ENCODE measurements around the gene VSIR.

The VSIR gene

DNA sequence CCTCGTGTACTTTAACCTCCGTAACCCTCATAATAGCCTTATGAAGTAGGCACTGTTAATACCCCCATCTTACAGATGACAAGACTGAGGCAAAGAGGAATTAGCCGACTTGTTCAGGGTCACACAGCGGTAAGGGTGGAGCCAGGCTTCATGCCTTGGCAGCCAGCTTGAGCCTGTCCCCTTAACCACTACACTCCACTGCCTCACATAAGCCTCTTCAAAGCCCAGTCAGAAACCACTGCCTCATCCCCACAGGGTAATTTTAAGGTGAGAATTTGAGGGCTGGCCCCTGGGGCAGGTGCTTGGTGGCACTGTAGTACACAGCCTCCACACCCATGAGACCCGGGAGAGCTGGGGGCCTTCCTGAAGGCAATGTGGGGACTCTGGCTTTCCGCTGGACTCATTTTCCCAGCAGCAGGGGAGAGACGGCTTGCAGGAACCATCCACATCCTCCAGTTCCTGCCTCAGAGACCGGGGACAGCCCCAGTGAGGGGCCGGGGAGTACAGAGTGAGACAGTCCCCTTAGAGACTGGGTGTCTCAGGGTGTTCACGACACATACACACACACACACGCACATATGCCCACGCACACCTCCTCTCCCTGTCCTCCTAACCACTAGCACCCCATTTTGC, 46.1 kb downstream of the VSIR start:
- DNase-seq: no peak

DNA sequence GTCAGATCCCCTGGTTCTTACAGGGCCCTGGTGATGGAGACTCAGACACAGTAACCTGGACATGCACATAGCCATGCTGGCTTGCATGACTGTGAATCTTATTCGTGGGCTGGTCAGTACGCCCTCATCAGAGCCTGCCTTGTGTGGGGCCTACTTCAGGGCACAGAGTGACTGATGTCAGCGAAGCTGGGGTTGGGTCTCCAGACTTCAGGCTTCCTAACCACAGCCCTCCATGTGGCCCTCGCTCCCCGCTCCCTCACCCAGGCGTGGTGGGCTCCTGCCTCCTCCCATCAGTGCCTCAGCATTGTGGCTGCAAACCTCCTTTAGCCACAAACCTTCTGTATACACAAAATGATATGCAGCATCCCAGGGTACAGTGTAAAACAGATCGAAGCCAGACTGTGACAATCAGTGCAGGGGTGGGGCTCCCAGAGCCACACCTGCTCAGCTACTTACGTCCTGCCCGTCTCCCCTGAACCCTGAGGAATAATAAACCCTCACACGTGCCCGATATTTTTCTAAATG, 46.7 kb downstream of the VSIR start:
- DNase-seq: no peak

DNA sequence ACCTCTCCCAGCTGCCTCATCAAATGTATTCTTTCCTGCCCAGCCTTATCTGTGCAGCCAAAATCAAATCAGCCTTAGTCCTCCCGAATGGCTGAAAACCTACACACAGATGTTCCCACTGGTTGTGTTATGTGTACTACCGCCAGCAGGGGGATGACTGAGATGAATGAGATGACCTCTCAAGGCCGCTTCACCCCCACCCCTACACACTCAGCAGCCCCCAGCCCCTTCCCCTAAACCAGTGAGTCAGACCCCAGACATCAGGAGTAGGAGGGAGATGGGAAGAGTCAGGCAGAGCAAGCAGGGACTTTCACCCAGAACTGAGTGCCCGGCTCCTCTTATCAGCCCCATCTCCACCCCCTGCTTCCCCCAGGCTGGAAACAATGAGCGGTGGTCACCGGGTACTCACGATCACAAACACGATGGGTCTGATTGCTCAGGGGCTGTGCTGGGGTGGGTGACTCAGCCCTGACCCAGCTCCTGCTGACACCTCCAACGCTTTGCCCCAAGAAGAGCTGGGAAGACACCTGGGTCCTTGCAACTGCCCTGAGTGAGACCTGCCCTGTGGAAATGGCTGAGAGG, 47.2 kb downstream of the VSIR start:
- DNase-seq: peak; percentile 19

DNA sequence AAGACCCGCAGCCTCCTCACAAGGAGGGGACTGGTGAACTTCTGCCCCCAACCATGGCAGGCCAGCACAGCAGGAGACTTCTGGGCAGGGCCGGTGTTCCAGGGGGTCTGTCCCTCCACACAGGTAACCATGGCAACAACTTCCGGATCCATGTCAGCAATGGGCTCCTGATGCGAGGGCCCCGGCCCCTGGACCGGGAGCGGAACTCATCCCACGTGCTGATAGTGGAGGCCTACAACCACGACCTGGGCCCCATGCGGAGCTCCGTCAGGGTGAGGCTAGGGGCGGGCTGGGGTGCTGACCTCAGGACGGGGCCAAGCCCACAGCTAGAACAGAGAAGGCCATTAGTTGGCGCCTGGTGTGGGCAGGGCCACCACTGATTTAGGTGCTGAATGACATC, 48.1 kb downstream of the VSIR start:
- no peak for DNase-seq

DNA sequence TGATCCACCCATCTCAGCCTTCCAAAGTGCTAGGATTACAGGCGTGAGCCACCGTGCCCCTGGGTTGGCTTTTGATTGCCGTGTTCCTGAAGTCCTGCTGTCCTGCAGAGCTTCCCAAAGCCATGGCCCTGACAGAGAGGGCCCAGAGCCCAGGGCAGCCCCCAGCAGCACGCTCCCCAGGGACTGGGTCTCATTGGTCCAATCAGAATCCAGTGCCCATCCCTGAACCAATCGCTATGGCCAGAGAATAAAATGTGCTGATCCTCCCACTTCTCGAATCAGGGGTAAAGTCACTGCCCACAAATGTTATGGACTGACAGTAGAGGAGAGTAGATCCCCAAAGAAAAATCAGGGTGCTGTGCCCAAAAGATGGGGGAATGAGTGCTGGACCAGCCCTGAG, 48.8 kb downstream of the VSIR start:
- DNase-seq: no peak

DNA sequence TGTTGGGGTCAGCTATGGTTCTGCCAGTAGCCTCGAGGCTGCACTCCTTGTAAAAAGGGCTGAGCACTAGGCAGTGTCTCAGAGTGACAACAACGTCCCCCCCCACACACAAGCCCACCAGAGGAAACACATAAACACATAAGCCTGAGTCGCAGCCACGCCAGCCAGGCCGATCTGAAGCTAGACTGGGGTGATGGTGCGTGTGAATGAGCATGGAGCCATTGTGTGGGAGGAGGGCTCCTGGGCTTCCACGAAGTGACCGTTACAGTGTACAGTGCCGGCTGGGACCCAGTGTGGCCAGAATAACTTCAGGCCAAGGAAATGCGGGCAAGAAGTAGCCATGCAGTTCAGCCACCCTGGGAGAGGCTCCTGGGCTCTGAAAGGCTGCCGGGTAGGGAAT, 50.0 kb downstream of the VSIR start:
- DNase-seq: no peak

DNA sequence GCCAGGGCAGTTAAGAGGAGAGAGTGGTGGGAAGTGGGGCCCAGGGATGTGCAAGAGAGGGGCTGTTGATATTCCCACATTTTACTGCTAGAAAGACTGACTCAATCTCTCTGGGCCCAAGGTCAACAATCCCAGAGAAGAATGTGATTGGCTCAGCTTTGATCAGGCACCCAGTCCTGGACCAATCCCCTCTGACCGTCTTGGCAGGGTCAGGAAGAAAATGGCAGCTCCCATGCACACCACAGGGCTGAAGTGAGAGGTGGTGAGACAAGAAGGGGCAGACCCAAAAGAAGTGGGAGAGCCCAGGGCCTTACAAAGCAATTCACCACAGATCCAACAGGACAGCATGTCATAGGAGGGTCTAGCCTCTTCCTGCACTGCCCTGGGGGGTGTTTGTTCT, 50.5 kb downstream of the VSIR start:
- no peak for DNase-seq

DNA sequence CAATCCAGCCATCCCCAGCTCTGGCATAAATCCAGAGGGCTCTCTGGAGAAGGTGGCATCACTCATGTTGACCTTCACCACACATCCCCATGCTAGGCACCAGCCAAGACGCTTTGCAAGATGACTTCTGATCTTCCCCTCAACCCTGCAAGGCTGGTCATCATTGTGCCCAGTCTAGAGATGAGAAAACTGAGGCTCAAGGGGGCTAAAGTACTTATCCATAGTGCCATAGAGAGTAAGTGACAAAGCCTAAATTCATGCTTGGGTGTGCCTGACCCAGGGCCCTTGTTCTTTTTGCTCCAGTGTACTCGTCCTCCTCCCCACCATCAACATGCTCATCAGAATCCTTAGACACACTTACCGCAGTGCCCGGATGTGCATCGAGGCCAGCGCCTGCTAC, 52.0 kb downstream of the VSIR start:
- DNase-seq: no peak

DNA sequence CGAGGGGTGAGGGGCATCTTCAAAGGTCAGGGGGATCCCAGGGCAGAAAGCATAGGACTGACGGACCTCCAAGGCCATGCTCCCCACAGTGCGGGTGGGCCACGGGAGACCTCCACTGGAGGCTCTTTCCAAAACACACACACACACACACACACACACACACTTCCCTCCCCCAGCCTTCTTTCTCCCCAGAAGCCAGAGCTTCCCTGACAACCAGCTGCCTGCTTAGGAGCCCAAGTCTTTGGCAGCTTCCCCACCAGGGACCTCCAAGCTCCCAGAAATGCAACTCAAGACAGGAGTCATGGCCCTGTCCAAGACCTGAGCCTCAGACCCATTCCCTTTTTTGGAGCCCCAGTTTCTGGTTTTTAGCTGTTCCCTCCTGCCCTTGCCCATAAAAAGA, 53.0 kb downstream of the VSIR start:
- DNase-seq: no peak

DNA sequence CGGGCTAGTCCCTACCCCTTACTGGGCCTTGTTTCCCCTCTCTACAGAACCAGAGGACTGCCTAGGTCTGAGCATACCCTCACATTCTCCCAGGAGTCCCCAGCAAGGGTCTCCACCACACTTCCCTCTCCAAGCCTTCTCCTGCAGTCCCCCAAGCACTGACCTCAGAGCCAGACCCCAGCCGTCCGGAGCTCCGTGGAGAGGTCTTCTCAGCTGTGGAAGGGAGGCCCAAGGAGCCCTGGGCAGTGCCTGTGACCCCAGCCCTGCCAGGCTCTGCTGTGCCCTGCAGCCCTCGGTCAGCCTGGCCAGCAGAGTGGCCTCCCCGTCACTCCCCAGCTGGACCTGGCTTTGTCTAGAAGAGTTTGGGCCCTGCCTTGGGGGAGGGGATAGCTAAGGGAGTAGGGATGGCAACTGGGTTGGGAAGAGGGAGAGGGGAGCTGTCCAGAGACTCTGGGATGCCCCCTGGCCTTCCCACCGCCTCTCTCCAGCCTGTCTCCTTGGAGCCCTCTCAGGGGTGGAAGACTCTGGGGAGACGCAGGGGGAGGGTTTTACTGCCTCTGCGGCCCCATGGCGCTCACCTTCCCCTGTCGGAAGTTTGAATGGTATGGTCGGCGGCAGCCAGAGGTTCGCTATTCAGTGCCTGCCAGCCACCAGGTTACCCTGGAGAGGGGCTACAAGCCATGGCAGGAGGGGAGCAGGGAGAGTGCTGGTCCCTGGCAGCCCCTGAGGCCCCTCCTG, 53.7 kb downstream of the VSIR start, which contains the start of gene C10orf105:
Gene C10orf105, minus strand, starts transcription at position 315 of the 738 bp plus-strand sequence. CDS start 3,441 bp downstream, outside the sequence.
- DNase-seq: no peak

DNA sequence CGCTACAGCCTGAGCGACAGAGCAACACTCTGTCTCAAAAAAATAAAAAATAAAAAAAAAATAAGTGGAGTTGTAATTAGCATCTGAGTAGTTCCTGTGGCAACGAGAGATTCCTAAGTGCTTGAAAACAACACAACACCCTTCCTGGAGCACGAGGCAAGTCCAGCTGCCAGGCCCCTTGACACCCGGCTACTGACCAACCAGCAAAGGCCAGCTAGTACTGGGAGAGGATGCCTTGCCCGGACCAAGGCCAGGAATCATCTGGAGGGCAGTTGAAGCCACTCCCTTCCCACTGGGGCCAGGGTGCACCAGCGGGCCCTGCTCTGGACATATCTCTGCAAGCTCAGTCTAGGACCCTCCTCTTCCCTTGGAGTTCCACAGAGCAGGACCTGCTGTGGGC, 54.3 kb downstream of the VSIR start:
- no peak for DNase-seq

DNA sequence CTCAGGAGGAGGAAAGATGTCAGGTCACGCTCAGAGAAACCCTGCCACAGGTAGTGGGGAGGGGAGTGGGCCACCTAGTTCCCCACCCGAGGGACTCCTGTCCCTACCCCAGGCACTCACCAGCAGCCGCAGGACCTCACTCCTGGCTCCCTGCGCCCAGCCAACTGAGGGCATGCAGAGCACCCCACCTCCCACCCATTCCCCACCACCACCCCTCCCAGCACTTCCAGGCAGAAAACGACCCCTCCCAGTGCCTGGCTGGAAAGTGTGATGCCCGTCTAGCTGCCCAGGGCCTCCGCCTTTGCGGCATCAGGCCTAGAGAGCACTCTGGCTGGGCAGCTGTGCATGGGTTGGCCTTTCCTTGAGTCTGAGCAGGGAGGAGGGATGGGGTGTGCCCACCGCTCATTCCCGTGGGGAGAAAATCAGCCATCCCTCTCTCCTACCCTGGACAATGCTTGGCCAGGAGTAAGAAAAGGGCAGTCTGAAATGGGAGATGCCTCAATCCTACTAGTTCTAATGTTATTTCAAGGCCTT, 55.1 kb downstream of the VSIR start:
- no peak for DNase-seq

DNA sequence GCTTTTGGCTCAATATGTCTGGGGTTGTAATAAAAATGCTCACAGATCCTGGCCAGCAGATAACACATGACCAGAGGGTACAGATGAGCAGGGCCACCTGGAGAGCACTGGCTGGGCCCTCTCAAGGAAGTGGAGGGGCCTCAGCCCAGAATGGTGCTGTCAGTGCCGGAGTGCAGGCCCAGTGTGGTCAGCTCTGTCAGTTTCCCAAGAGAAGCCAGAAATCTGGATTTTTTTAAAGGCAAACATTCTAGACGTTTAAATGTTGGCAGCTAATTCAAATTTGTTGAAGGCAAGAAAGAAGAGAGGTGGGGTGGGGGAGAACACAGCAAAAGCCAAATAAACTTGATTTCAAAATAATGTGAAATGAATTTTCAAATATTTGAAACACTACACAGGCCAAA, 55.8 kb downstream of the VSIR start:
- DNase-seq: no peak

DNA sequence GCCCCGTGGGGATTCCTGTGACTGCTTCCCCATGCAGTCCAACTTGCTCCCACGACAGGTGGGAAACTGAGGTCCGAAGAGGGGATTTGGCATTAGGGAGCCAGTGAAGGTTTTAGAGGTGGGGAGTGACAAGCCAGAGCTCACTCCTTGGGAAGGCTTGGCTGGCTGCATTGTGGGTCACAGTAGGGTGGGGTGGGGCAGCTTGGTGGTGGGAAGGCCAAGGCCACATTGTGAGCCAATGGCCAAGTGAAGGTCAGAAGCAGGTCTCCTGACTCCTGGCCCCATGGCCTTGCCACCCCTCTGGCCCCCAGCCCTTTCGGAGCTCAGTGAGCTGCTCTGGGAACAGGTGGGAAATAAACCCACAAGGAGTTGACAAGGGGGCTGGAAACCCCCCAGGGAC, 56.3 kb downstream of the VSIR start:
- DNase-seq: no peak

DNA sequence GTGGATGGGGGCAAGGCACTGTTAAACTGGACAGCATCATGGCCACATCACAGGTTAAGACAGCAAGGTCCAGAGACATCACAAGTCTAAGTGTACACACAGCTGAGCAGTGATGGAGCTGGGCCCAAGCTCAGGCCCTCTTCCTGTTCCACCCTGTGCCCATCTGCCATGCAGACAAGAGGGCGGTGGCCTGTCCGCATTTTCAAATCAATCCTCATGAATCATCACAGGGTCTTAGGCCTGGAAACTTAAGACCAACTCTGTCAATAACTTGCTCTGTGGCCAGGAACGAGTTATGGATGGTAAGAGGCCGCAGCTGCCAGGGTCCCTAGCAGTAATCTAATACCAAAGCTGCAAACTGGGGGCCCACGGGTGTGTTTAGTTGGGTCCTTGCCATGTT, 56.9 kb downstream of the VSIR start:
- no peak for DNase-seq

DNA sequence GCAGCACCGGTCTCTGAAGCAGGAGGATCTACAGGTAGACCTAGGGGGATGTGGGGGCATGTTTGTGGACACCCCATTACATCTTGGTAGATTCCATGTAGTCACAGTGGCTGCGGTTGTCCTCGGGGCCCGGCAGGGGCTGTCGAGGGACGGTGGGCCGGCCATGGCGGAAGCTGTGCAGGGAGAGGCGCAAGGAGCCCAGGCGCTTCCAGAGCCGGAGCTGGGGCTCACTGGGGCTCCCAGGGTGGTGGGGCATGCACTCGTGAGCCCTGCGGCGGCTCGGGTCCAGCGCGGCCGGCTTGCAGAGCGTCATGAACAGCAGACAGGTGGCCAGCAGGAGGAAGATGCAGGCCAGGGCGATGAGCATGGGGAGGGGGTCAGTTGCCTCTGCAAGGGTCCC, 57.5 kb downstream of the VSIR start:
- DNase-seq: no peak

DNA sequence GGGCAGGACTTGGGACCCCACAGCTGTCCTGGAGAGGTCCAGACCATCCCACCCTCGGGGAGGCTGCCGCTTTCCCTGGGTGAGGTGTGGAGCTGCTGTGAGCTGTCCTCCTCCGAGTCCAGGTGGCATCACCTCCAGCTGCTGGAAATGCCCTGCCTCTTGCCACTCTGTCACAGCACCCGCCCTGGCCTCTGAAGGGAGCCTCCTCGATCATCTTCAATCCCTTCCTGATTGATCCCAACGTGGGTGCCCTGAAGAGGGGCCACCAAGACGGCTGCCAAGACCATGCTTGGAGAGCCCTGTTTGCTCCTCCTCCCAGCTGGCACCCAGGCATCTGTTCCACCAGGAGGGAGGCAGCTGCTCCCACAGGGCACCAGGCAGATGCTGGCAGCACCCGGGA, 58.3 kb downstream of the VSIR start:
- no peak for DNase-seq

DNA sequence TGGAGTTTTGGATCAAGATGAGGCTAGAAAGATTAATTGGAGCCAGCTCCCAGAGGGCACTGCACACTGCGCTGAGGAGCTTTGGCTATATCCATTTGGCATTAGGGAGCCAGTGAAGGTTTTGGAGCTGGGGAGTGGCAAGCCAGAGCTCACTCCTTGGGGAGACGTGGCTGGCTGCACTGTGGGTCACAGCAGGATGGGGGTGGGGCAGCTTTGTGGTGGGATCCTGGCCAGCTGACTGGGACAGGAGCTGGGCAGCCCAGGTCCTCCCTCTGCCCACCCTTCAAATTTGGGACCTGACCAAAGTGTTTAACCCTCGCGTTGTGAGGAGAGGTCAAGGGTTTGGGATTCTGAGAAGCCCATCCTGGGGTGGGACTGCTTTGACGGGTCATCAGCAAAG, 58.7 kb downstream of the VSIR start:
- no peak for DNase-seq

DNA sequence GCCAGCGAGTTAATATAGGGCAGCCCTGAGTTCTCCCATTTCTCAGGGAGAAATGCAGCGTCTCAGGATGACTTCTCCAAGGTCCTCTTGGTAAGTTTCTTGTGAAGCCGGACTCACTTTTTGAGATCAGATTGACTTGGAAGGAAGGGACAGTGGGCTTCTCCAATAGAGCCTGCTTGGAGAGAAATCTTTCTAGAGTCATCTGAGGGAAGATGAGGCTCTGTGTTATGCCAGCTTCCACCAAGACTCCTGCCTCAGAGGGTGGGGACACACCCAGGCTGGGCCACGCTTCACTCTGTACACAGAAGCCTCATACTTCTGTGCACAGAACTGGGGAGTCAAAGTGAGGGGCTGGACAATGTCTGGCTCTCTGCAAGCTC, 59.3 kb downstream of the VSIR start:
- DNase-seq: no peak

DNA sequence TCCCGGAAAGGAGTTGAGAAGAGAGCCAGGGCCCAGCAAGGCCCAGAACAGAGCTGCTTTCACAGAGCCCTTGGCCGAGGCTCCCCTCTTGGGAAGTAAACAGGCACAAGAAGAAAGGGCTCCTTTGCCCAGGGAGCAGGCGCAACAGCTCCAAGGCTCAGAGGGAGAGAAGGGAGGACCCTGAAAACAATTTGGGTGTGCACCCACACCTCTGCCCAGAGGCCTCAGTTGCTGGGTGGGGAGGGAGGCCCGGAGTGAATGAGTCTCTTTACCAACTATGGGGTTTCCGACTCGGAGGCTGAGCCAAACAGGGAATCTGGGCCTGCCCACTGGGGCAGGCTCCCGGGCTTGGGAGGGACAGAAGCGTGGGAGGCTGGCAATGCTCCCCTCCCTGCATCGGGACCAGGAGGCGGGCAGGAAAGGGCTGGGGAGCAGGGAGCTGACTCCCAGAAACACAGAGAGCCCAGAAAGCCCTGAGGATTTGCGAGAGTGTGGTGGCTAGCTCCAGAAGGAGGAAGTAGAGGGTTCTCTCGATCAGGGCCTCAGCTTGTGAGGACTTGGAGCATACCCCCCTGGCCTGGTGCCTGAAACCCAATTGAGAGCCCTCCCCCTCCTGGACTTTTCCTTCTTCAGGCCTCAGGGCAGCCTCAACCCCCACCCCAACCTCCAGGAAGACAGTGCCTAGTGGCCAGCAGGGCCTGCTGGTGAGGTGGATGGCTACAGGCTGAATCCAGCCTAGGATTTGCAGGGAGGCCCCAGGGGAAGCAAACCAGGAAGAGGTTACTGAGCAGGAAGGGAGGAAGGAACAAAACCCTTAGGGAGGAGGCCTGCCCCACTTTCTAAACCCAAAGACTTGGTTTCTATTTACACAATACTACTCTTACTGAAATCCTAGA, 59.9 kb downstream of the VSIR start:
- DNase-seq: peak; percentile 51

DNA sequence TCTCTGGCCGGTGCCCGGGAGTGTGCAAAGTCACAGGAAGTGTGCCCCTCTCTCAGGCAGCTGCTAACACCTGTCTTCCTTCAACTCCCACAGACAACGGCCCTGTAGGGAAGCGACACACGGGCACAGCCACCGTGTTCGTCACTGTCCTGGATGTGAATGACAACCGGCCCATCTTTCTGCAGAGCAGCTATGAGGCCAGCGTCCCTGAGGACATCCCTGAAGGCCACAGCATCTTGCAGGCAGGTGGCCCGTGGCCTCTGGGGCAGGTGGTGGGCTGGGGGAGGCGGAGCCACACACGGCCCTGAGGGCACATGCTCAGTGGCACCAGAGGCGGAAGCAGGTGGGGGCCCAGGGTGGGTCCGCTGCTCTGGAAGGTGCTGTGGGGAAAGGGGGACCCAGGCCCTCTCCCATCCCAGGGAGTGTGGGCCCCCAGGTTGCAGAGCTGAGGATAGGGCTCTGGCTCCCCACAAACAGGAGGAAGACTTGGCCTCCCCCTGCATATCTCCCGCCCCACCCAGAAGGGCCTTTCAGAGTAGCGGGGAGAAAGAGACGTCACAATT, 60.7 kb downstream of the VSIR start:
- no peak for DNase-seq

DNA sequence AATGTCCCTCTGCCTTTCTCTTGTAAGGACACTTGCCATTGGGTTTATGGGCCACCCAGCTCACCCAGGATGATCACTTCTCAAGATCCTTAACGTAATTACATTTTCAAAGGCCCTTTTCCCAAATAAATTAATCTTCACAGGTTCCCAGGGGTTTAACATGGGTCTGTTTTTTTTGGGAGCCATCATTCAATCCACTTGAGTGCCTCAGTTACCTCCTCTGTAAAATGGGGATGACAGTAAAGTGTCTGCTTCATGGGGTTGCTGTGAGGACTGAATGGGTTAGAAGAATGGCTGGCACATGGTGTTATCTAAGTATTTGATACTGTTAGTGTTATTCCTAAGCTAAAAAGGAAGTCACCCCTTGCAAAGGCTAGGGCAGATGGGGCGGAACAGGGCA, 61.1 kb downstream of the VSIR start:
- DNase-seq: no peak

Measured in fibroblast of upper back skin (primary cell).